Measurements from ENCODE around the gene ZDHHC8. TPM values are rescaled to one million over a fixed set of nuclear protein-coding genes. Genes with fewer than 3 reads are reported as not detected.

ZDHHC8 gene
- total and polyA plus RNA-seq, 10 of the 15 experiments (the other 5 are each of a cell fraction or from before 2014, with no cell fraction given) = 0.03 to 46.3 (median 5.3) TPM

GRCh38 chr22:20156611-20157429 is 25.2 kb downstream of the ZDHHC8 start:
- in situ Hi-C loops (cut with MboI) = loop anchor here (10.0 kb wide), 2 partner anchors 108 to 138 kb away; partner anchors contain the start of gene RTN4R
- Histone ChIP-seq H3K9me3 (replicated peaks; ENCODE audit: control insufficient read depth, insufficient read depth, low read length) (no peaks in the 10 kb centered on the region), H3K9ac (ENCODE audit: control insufficient read depth, insufficient read depth, low read length) (no peak overlapping the region), H3K4me3 (no peak overlapping the region), H4K20me1 (ENCODE audit: control insufficient read depth, insufficient read depth) (no peaks in the 10 kb centered on the region), H3K27ac (ENCODE audit: control insufficient read depth, insufficient read depth) (no peak overlapping the region), H3K4me2 (ENCODE audit: control insufficient read depth, insufficient read depth) (no peak overlapping the region), H3K36me3 (ENCODE audit: control insufficient read depth in 2 of 2, insufficient read depth in 2 of 2, low read length in 1 of 2) (no peaks in the 10 kb centered on the region), H3K27me3 (replicated peaks in 1 of 2; ENCODE audit: control insufficient read depth in 2 of 2, insufficient read depth in 2 of 2, low read length in 1 of 2) (peaks cover 1 to 2% of the 10 kb centered on the region in 2 experiments; a peak in 3 of 4 replicates), H2AFZ (ENCODE audit: control insufficient read depth, low read depth, low read length) (no peak overlapping the region), H3K4me1 (ENCODE audit: control insufficient read depth, insufficient read depth, low read length) (no peaks in the 10 kb centered on the region), H3K79me2 (ENCODE audit: control insufficient read depth, insufficient read depth, low read length) (no peaks in the 10 kb centered on the region)
- RAD21 ChIA-PET (ENCODE audit: unreplicated experiment) = interaction anchor here (0.8 to 1.3 kb wide), 6 partner anchors 10 to 130 kb away, joined by 3 to 21 read pairs (median 4); no protein-coding TSS in a partner anchor
- WGBS (ENCODE audit: insufficient coverage, insufficient replicate concordance, low lambda C conversion rate, missing lambda C conversion rate) = 24% methylated on average over 15 of the region's 17 CpGs
- POLR2A ChIA-PET = no interaction called here
- no TSS peak for BruUV-seq (replicated peaks)
- CTCF ChIA-PET = interaction anchor here (0.7 to 2.5 kb wide), 19 partner anchors 10 to 185 kb away, joined by 3 to 29 read pairs (median 3); no protein-coding TSS in a partner anchor
- FAIRE-seq (peak; percentile 89), DNase-seq (ENCODE audit: low read depth, low spot score) (peak; percentile 17), ATAC-seq (peak; percentile 94)
- intact Hi-C loops (cut with micrococcal nuclease; ENCODE audit: unreplicated experiment) = loop anchor here (1.0 to 5.0 kb wide), 5 partner anchors 80 to 340 kb away; partner anchors contain the start of genes KLHL22 and RTN4R
- SMC1A ChIA-PET (ENCODE audit: uncharacterized antibody, unreplicated experiment) = interaction anchor here (0.9 to 1.1 kb wide), 2 partner anchors 129 to 300 kb away, joined by 3 read pairs; no protein-coding TSS in a partner anchor
- TF ChIP-seq CTCF (IDR thresholded peaks at IDR 0.05 in 2 of 3, conservative IDR thresholded peaks at IDR 0.05 in 1 of 3; ENCODE audit: control insufficient read depth in 2 of 3, extremely low read depth in 1 of 3, insufficient read depth in 1 of 3, low read depth in 3 of 3, low read length in 3 of 3) (peak; percentile 92 to 99 (median 98)), TCF3 (IDR thresholded peaks at IDR 0.05; ENCODE audit: borderline replicate concordance, insufficient read depth, low read depth, low read length) (peak; percentile 89), ZNF207 (IDR thresholded peaks at IDR 0.05; ENCODE audit: borderline replicate concordance) (0 out of 2 replicates have a peak, but pooled peaks have one; percentile 31), TARDBP (IDR thresholded peaks at IDR 0.05; ENCODE audit: borderline replicate concordance) (no peak), CEBPB (IDR thresholded peaks at IDR 0.05; ENCODE audit: borderline replicate concordance in 1 of 2, low read depth in 2 of 2, low read length in 2 of 2) (no peak), NFIC (IDR thresholded peaks at IDR 0.05; ENCODE audit: low read depth, low read length) (no peak), SMC3 (IDR thresholded peaks at IDR 0.05; ENCODE audit: borderline replicate concordance, low read length) (peak; percentile 100), RFX5 (IDR thresholded peaks at IDR 0.05; ENCODE audit: low read depth, low read length) (no peak), YY1 (IDR thresholded peaks at IDR 0.05; ENCODE audit: low read depth, low read length) (peak; percentile 68), TCF12 (IDR thresholded peaks at IDR 0.05; ENCODE audit: low read depth, low read length) (peak; percentile 77), IRF4 (IDR thresholded peaks at IDR 0.05; ENCODE audit: low read depth, low read length) (0 out of 2 replicates have a peak, but pooled peaks have one; percentile 35), ZNF384 (IDR thresholded peaks at IDR 0.05; ENCODE audit: borderline replicate concordance, low read depth, low read length) (no peak), MAX (IDR thresholded peaks at IDR 0.05; ENCODE audit: low read depth, low read length) (no peak), MEF2B (IDR thresholded peaks at IDR 0.05; ENCODE audit: partially characterized antibody, poor library complexity, severe bottlenecking) (no peak), SP1 (IDR thresholded peaks at IDR 0.05; ENCODE audit: low read depth, low read length) (peak; percentile 47), ATF7 (IDR thresholded peaks at IDR 0.05; ENCODE audit: low read depth) (no peak), NFYA (IDR thresholded peaks at IDR 0.05; ENCODE audit: borderline replicate concordance, low read depth, low read length) (no peak), DPF2 (IDR thresholded peaks at IDR 0.05) (no peak), RB1 (IDR thresholded peaks at IDR 0.05; ENCODE audit: borderline replicate concordance) (no peak), USF1 (IDR thresholded peaks at IDR 0.05; ENCODE audit: borderline replicate concordance, extremely low read length, insufficient read depth, low read depth, low read length) (no peak), RAD21 (IDR thresholded peaks at IDR 0.05; ENCODE audit: insufficient read depth, low read depth, low read length) (peak; percentile 100)

Measured in GM12878 (cell line).